Hematopoietic multipotent progenitor cell (in vitro differentiated cells): Measurements from ENCODE around the gene HNRNPA2B1. TPM values are rescaled to one million over a fixed set of nuclear protein-coding genes. Genes with fewer than 3 reads are reported as not detected.
"Not testable (repeated sequence)": the region's sequence is repeated elsewhere in the genome, so short reads cannot be mapped to it uniquely, and the experiment has no call there.

Experiments used
- DNase-seq, 3 donors: peaks; one replicate each; pipeline ENCODE4 v3.0.0-alpha.2; 2011 to 2015; ENCODE audit warnings: low read depth in 2 of 3, low spot score in 2 of 3
- total RNA-seq: library from RNA; depleted of rRNA; stranded (reverse); fragments of >200 nt; gene quantifications from one replicate; pipeline ENCODE4 v1.2.3, GENCODE V29; 2012

Gene HNRNPA2B1
- total RNA-seq, 1 donor = 89.9 TPM

- no peak for DNase-seq
Measured at GRCh38 chr7:26167303-26167934, 33.1 kb downstream of the HNRNPA2B1 start.

DNA sequence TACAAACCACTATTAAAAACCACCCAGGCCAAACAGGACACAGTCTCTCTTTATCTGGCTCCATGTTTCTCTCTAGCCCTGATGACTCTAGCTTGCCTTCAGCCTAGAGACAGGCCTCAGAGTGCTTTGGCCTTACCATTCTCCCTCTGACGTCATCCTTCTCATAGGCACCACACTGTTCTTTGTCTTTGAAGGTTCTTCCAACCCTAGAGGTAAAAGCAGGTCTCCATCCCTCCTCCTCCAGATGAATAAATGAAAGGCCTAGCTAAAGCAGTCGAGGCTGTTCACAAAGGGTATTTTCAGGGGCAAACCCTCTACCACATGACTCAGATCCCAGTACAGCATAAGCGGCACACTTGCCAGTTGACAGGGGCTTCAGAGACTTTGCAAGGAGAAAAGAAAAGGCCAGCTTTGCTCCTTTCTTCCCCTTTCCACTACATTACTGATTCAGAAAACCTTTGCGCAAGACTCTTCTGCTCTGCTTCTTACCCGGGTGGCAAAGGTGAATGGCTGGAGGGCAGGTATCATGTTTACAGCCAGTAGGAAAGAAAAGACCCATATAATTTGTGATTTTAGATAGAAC is 33.8 kb downstream of the HNRNPA2B1 start:
- no peak for DNase-seq

GRCh38 chr7:26165950-26166683 is 34.4 kb downstream of the HNRNPA2B1 start:
- no peak for DNase-seq

- not testable (repeated sequence) for DNase-seq
Measured at GRCh38 chr7:26163804-26164203, 36.7 kb downstream of the HNRNPA2B1 start.

DNA sequence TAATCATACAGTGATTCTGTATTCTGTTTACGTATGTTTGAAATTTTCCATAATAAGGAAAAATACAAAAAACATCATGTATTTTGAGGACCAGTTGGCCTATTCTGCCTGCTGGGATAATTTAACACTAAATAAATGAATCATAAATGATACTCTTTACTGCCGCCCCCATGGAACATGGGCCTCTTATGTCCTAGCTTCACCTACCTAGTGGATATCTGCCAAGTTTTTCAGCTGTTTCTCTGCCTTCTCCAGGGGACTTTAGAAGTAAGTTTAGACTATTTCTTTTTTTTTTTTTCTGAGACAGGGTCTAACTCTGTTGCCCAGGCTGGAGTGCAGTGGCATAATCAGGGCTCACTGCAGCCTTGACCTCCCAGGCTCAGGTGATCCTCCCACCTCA is 38.1 kb downstream of the HNRNPA2B1 start:
- peak in 1 of 3 donors; percentile 25 for DNase-seq

DNA sequence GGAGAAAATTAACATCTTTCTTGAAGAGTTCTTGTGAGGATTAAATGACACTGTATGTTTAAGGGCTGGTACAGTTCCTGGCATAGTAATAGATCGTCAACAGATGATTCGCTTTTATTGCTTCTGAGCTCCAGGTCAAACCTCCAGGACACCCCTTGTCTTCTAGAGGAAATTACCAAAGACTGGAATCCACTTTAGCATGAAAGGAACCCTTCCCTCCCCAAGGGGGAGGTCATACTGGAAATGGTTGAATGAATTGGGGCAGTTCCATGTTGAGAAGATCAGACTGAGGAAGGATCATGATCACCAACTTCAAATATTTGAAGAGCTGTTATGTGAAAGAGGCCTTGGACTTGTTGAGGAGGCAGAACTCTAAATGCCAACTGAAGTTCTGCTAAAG is 39.6 kb downstream of the HNRNPA2B1 start:
- DNase-seq = no peak

- DNase-seq = no peak
Measured at GRCh38 chr7:26159243-26159642, 41.3 kb downstream of the HNRNPA2B1 start.

- no peak for DNase-seq
Measured at GRCh38 chr7:26157520-26158105, 42.9 kb downstream of the HNRNPA2B1 start.

- peak; percentile 37 to 91 (median 90) for DNase-seq
Measured at GRCh38 chr7:26156451-26157420, 43.8 kb downstream of the HNRNPA2B1 start.

DNA sequence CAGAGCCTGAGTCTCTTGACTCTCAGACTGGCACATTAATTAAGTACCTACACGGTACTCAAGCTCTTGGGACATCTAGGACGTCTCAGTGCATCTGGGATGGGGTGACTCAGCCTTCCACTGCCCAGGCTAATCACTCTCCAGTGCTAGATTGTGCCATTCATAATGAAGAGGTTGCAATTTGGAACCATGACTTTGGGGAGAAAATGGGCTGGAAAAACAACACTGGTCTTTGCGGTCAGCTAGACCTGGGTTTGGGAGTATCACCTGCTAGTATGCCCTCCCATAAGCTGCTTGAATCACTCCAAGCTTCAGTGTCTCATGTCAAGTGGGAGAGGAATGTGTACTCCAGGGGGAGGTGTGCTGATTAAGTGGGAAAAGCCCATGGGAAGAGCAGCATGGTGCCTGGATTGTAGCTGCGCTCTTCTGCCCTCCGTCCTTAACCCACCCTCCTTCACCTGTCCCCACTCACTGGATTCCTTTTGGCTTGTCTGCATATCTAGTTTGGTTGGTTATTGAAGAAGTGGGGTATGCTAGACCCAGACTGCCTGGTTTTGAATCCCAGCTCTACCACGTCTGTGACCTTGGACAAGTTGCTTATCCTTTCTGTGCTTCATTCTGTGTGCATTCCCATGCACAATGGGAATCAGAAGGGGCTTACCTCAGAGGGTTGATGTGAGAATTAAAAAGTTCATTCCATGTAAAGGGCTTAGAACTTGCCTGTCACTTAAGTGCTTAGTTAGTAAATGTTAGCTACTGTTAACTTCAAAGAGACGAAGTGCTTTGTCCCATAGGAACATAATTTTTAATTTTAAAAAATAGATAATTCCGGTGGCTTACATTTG is 44.8 kb downstream of the HNRNPA2B1 start:
- no peak for DNase-seq

DNA sequence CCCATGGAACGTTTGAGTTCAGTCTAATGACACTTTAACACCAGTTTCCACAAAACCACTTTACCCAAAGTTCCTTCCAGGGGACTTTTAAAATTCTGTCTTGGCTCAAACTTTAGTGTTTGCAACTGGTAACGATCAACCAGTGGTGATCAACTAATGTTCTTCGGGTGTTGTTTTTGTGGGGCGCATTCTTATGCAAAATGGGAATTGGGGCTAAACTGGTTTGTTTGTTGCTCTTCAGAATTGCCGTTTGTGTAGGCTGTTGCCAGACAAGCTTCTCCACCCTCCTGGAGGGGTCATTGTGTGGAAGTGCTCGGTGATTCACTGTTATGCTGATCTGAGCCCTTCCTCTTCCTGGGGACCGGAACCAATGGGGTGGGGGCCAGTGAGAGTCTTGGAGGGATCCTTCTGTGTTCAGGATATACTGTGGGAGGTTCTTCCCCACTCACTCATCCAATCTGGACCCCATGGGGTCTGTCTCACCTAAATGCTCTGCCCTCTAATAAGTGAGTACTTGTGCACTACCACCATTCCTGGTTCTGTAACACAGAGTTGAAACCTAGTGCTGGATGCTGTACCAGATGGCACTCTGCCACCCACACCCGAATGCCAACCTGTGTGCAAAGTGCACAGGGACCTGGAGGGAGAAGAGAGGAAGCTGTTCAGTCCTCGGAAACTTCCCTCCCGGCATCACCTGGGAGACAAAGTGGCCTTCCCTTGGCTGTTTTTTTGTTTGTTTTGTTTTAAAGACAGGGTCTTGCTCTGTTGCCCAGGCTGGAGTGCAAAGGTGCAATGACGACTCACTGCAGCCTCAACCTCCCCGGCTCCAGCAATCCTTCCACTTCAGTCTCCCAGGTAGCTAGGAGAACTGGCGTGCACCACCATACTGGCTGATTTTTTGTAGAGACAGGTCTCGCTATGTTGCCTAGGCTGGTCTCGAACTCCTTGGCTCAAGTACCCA is 46.4 kb downstream of the HNRNPA2B1 start:
- peak in 2 of 3 donors; percentile 24 to 63 for DNase-seq

DNA sequence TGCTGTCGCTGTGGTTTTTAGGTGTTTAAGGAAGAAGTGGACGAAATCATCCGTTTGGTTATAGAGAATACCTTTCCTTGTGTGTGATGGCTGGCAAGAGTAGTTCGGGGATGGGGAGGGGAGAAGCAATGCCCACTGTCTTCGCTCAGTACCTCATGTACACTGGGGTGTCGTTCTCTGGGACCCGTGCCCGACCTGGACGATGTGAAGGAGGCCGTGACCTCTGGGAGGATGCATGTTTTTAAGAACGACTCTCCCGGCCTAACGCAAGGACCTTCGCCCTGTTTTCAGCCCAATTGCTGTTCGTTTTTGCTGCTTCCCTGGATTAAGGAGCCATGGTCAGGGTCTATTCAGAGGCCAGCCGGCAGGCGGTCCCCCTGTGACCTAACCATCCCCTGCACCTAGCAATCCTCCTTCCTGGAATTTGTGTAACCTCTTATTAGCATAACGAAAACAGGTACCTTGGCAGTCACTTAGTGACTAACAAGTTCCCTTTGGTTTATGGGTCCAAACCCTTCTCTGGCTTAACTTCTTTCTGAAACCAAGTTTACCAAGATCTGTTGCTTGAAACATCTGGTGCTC is 47.2 kb downstream of the HNRNPA2B1 start:
- DNase-seq = no peak

DNA sequence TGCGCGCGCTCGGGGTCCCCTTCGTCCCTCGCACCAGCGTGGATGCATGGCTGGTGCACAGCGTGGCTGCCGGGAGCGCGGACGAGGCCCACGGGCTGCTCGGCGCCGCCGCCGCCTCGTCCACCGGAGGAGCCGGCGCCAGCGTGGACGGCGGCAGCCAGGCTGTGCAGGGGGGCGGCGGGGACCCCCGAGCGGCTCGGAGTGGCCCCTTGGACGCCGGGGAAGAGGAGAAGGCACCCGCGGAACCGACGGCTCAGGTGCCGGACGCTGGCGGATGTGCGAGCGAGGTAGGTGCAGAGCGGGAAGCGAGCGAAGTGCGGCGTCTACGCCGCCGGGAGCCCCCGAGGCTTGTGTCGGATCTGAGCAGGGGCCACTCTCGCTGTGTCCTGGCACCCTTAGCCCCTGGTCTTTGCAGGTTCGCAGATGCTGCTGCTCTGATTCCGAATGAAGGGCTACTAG is 47.7 kb downstream of the HNRNPA2B1 start:
- peak in 1 of 3 donors; percentile 13 for DNase-seq

GRCh38 chr7:26151953-26152781 is 48.4 kb downstream of the HNRNPA2B1 start, which contains the start of gene NFE2L3:
Gene NFE2L3, plus strand, starts transcription at chr7:26152198. Its CDS starts 301 bp downstream, at chr7:26152499.
- DNase-seq = peak; percentile 69 to 90 (median 87)

GRCh38 chr7:26151650-26151952 is 48.9 kb downstream of the HNRNPA2B1 start:
- no peak for DNase-seq

GRCh38 chr7:26151096-26151495 is 49.5 kb downstream of the HNRNPA2B1 start:
- DNase-seq = no peak

DNA sequence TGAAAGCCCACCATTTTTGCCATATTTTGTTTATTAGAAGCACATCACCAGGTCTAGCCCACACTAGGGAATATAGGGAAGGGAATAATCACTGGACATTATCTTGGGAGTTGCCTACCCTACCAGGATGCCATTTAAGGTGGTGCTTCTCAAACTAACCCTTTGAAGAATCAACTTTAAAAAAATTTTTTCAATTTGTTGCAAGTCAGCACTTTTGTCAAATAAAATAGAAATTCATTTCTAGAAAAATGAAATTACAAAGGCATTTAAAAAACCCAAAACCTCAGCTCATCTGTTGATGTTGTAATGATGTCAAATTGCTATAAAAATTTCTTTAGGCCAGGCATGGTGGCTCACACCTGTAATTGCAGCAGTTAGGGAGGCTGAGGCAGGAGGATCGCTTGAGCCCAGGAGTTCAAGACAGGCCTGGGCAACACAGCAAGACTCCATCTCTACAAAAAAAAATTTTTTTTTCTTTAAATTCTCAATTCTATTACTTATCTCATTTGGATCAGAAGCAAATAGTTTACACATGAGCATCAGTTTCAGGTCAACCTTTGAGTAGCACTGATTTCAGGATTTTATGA is 51.1 kb downstream of the HNRNPA2B1 start:
- DNase-seq = no peak
